NCI-H774 (cell line): Measurements from ENCODE around the gene KRTAP5-5.

Experiments
- DNase-seq: peaks from one replicate; lab custom pipeline; 2025; lab: John Stamatoyannopoulos, UW

Gene KRTAP5-5

DNA sequence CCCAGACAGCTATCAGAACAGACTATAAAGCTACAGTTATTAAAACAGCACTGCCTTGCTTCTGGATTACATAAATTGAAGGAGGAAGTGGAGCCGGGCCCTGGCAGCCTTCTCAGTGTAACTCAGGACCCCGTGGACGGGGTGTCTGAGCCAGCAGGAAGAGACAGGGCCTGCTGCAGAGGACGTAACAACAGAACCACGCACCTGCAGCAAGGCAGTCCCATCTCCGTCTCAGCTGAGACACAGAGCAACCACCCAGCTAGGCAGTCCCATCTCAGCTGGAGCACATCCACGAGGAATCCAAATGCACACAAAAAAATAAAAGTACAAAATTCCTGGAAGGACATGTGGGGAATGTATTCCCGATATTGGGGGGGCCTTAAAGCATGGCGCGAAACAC is 50.3 kb downstream of the KRTAP5-5 start:
- DNase-seq = no peak
